Vagina (tissue), 2 donors: ENCODE results near the gene PTPRM. TPM values are rescaled to one million over a fixed set of nuclear protein-coding genes. Genes with fewer than 3 reads are reported as not detected.

Experiments used
- DNase-seq, 2 donors: peaks; one replicate each; pipeline ENCODE4 v3.0.0-alpha.2; 2017; ENCODE audit errors: extremely low spot score in 2 of 2
- H3K27ac ChIP-seq: fragments of 200-600 bp; sonication (generic); one replicate; pipeline ENCODE4 v1.5.1; 2019
- H3K27me3 ChIP-seq: fragments of 200-600 bp; sonication (generic); one replicate; pipeline ENCODE4 v1.5.1; 2019
- H3K36me3 ChIP-seq, 2 donors: fragments of 200-600 bp; sonication (generic); one replicate each; pipeline ENCODE4 v1.5.1; 2017 to 2019
- H3K4me1 ChIP-seq: fragments of 200-600 bp; sonication (generic); one replicate; pipeline ENCODE4 v1.5.1; 2019
- H3K4me3 ChIP-seq, 2 donors: fragments of 200-600 bp; sonication (generic); 1 replicate in 1 of 2; 2 replicates in 1 of 2; pipeline ENCODE4 v1.5.1; 2016 to 2019
- H3K9me3 ChIP-seq: fragments of 200-600 bp; sonication (generic); one replicate; pipeline ENCODE4 v1.5.1; 2019
- POLR2A ChIP-seq, 2 donors: fragments of 450-650 bp; IDR thresholded peaks; one replicate each; pipeline ENCODE4 v1.6.1; 2017; ENCODE audit warnings: antibody characterized with exemption in 2 of 2, mild to moderate bottlenecking in 2 of 2, moderate library complexity in 2 of 2
- POLR2AphosphoS5 ChIP-seq, 2 donors: sonication (generic); formaldehyde crosslinking; IDR thresholded peaks; one replicate each; pipeline ENCODE4 v1.9.0; 2017; ENCODE audit warnings: antibody characterized with exemption in 2 of 2, mild to moderate bottlenecking in 2 of 2, low read depth in 1 of 2; ENCODE audit not compliant: insufficient read depth in 1 of 2
- intact Hi-C: fragments of 100-400 bp; cut with DNase I; formaldehyde crosslinking; loops from one replicate; pipeline ENCODE4 v1.15.1; 2023
- total RNA-seq: library from RNA; depleted of rRNA; stranded (reverse); fragments of >200 nt; gene quantifications from one replicate; pipeline ENCODE4 v1.2.3, GENCODE V29; 2016
- TF ChIP-seq, protein P1 (sequence below), 3 experiments: fragments of 450-650 bp in 2 of 3; fragments of 200-600 bp in 1 of 3; sonication (generic) in 1 of 3; IDR thresholded peaks; one replicate each; pipeline ENCODE4 v1.5.1; 2017 to 2019; ENCODE audit warnings: antibody characterized with exemption in 3 of 3, mild to moderate bottlenecking in 2 of 3, moderate library complexity in 2 of 3

PTPRM gene
- total RNA-seq, 1 donor from 2014 or later = 60.2 TPM

DNA sequence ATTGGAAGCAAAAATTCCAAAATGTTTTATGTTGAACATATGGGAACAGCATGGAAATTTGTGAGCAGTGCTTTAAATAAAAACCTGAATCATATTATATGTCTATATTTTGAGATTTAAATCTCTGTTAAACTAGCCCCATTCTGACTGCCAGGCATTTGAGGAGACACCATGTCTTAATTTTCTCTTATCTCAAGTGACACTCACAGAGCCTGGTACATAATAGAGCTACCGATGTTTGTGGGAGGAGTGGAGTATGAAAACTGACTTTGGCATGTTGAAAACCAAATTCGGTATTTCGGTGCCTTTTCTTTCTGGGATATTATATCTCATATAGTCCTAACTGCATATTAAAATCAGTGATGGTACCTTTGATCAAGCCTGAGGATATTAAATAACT is 124.1 kb downstream of the PTPRM start:
- H3K4me3 ChIP-seq = no peak overlapping the region
- no peak overlapping the region for H3K27ac ChIP-seq
- no peaks in the 10 kb centered on the region for H3K9me3 ChIP-seq
- no peak for DNase-seq
- intact Hi-C loops = no loop called here
- H3K36me3 ChIP-seq = no peaks in the 10 kb centered on the region
- TF ChIP-seq POLR2AphosphoS5 (IDR thresholded peaks at IDR 0.05; ENCODE audit: insufficient read depth in 1 of 2, low read depth in 1 of 2) (no peak), POLR2A (IDR thresholded peaks at IDR 0.05) (no peak)
- TF ChIP-seq, protein P1, sequence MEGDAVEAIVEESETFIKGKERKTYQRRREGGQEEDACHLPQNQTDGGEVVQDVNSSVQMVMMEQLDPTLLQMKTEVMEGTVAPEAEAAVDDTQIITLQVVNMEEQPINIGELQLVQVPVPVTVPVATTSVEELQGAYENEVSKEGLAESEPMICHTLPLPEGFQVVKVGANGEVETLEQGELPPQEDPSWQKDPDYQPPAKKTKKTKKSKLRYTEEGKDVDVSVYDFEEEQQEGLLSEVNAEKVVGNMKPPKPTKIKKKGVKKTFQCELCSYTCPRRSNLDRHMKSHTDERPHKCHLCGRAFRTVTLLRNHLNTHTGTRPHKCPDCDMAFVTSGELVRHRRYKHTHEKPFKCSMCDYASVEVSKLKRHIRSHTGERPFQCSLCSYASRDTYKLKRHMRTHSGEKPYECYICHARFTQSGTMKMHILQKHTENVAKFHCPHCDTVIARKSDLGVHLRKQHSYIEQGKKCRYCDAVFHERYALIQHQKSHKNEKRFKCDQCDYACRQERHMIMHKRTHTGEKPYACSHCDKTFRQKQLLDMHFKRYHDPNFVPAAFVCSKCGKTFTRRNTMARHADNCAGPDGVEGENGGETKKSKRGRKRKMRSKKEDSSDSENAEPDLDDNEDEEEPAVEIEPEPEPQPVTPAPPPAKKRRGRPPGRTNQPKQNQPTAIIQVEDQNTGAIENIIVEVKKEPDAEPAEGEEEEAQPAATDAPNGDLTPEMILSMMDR (IDR thresholded peaks at IDR 0.05) = no peak
- H3K4me1 ChIP-seq = no peaks in the 10 kb centered on the region
- no peaks in the 10 kb centered on the region for H3K27me3 ChIP-seq

DNA sequence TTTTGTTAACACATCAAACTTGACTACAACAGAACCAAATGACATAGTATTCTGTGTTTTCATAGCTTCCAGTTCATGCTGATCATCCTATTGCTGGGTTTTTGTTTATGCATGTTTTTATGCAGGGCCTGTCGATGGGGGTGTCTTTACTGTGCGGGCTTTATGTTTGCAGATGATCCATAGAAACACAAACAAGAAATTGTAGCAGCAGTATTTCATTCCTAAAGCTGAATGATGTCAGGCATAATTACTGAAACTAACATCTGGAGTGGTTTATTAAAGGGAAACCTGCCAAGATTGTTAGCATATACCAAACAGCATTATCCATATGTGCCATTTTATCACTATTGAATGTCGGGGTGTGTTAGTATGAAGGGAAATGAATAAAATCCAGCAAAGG is 129.7 kb downstream of the PTPRM start:
- Histone ChIP-seq H3K4me3 (no peak overlapping the region), H3K27me3 (no peaks in the 10 kb centered on the region), H3K4me1 (no peaks in the 10 kb centered on the region), H3K27ac (no peak overlapping the region), H3K36me3 (no peaks in the 10 kb centered on the region), H3K9me3 (no peaks in the 10 kb centered on the region)
- no peak for DNase-seq
- intact Hi-C loops = no loop called here
- TF ChIP-seq POLR2A (IDR thresholded peaks at IDR 0.05) (no peak), POLR2AphosphoS5 (IDR thresholded peaks at IDR 0.05; ENCODE audit: insufficient read depth in 1 of 2, low read depth in 1 of 2) (no peak)
- TF ChIP-seq, protein P1 (IDR thresholded peaks at IDR 0.05) = no peak

- intact Hi-C loops = no loop called here
- H3K4me3 ChIP-seq = no peak overlapping the region
- no peaks in the 10 kb centered on the region for H3K4me1 ChIP-seq
- H3K27me3 ChIP-seq = no peaks in the 10 kb centered on the region
- no peak overlapping the region for H3K27ac ChIP-seq
- no peaks in the 10 kb centered on the region for H3K9me3 ChIP-seq
- TF ChIP-seq, protein P1 (IDR thresholded peaks at IDR 0.05) = no peak
- no peak for TF ChIP-seq POLR2AphosphoS5 (IDR thresholded peaks at IDR 0.05; ENCODE audit: insufficient read depth in 1 of 2, low read depth in 1 of 2)
- TF ChIP-seq POLR2A (IDR thresholded peaks at IDR 0.05) = no peak
- no peak for DNase-seq
- H3K36me3 ChIP-seq = no peaks in the 10 kb centered on the region
Measured at GRCh38 chr18:7697306-7697705, 130.2 kb downstream of the PTPRM start.

- intact Hi-C loops = no loop called here
- Histone ChIP-seq H3K27ac (no peak overlapping the region), H3K4me3 (no peak overlapping the region), H3K36me3 (no peaks in the 10 kb centered on the region), H3K27me3 (no peaks in the 10 kb centered on the region), H3K9me3 (no peaks in the 10 kb centered on the region), H3K4me1 (no peaks in the 10 kb centered on the region)
- no peak for DNase-seq
- no peak for TF ChIP-seq POLR2A (IDR thresholded peaks at IDR 0.05)
- no peak for TF ChIP-seq POLR2AphosphoS5 (IDR thresholded peaks at IDR 0.05; ENCODE audit: insufficient read depth in 1 of 2, low read depth in 1 of 2)
- TF ChIP-seq, protein P1 (IDR thresholded peaks at IDR 0.05) = no peak
Measured at GRCh38 chr18:7711495-7711894, 144.4 kb downstream of the PTPRM start.

GRCh38 chr18:7720395-7720794 is 153.3 kb downstream of the PTPRM start:
- Histone ChIP-seq H3K36me3 (no peaks in the 10 kb centered on the region), H3K27me3 (no peaks in the 10 kb centered on the region), H3K9me3 (no peaks in the 10 kb centered on the region), H3K4me3 (no peak overlapping the region), H3K4me1 (no peaks in the 10 kb centered on the region), H3K27ac (no peak overlapping the region)
- no peak for DNase-seq
- TF ChIP-seq, protein P1 (IDR thresholded peaks at IDR 0.05) = no peak
- TF ChIP-seq POLR2AphosphoS5 (IDR thresholded peaks at IDR 0.05; ENCODE audit: insufficient read depth in 1 of 2, low read depth in 1 of 2) (no peak), POLR2A (IDR thresholded peaks at IDR 0.05) (no peak)
- intact Hi-C loops = no loop called here
